Activated T-cell treated with anti-CD3 and anti-CD28 coated beads, Interleukin-2, amount 50 U/mL, for 4 hours (primary cell): ENCODE data around the gene CHST15. TPM values are rescaled to one million over a fixed set of nuclear protein-coding genes. Genes with fewer than 3 reads are reported as not detected.

Experiments used
- ATAC-seq, 2 donors: fragments of 200-7000 bp; cut with Tn5 transposase; one replicate each; pipeline ENCODE4 v1.10.0; 2021
- DNase-seq: peaks from one replicate; pipeline ENCODE4 v3.0.0-alpha.2; 2020
- H3K27me3 Mint-ChIP-seq: one replicate; pipeline ENCODE4 v1.8.0; 2021; ENCODE audit warnings: low read depth, mixed read lengths
- H3K36me3 Mint-ChIP-seq: one replicate; pipeline ENCODE4 v1.8.0; 2022; ENCODE audit warnings: mixed read lengths; ENCODE audit not compliant: insufficient read depth
- H3K4me1 Mint-ChIP-seq: one replicate; pipeline ENCODE4 v1.8.0; 2021; ENCODE audit warnings: low read depth, mixed read lengths
- H3K4me3 Mint-ChIP-seq: one replicate; pipeline ENCODE4 v1.8.0; 2021; ENCODE audit warnings: mild to moderate bottlenecking, moderate library complexity, mixed read lengths
- H3K9me3 Mint-ChIP-seq: one replicate; pipeline ENCODE4 v1.8.0; 2021; ENCODE audit warnings: mixed read lengths
- total RNA-seq, 3 donors: library from RNA; stranded (reverse); gene quantifications; one replicate each; pipeline ENCODE4 v1.2.1, GENCODE V29; 2021

CHST15 gene
- total RNA-seq, 3 donors from 2014 or later, result 0.08 to 0.29 (median 0.11) TPM

GRCh38 chr10:124062390-124062789, 31.0 kb downstream of the CHST15 start:
- no peak overlapping the region for H3K4me3 Mint-ChIP-seq
- no peaks in the 10 kb centered on the region for H3K9me3 Mint-ChIP-seq
- ATAC-seq (no peak), DNase-seq (no peak)
- peaks cover 3% of the 10 kb centered on the region for H3K27me3 Mint-ChIP-seq
- peaks cover 13% of the 10 kb centered on the region for H3K4me1 Mint-ChIP-seq
- no peaks in the 10 kb centered on the region for H3K36me3 Mint-ChIP-seq

- ATAC-seq, result no peak
- no peak for DNase-seq
- H3K4me1 Mint-ChIP-seq, result peaks cover 11% of the 10 kb centered on the region
- H3K36me3 Mint-ChIP-seq, result no peaks in the 10 kb centered on the region
- H3K9me3 Mint-ChIP-seq, result no peaks in the 10 kb centered on the region
- H3K27me3 Mint-ChIP-seq, result peaks cover 3% of the 10 kb centered on the region
- H3K4me3 Mint-ChIP-seq, result no peak overlapping the region
Observed at GRCh38 chr10:124061030-124061429, 32.4 kb downstream of the CHST15 start.

GRCh38 chr10:124060148-124060720, 33.2 kb downstream of the CHST15 start:
- H3K4me3 Mint-ChIP-seq, result no peak overlapping the region
- H3K36me3 Mint-ChIP-seq, result no peaks in the 10 kb centered on the region
- DNase-seq, result no peak
- no peaks in the 10 kb centered on the region for H3K27me3 Mint-ChIP-seq
- no peaks in the 10 kb centered on the region for H3K9me3 Mint-ChIP-seq
- peaks cover 7% of the 10 kb centered on the region for H3K4me1 Mint-ChIP-seq
- ATAC-seq, result no peak

- Mint-ChIP-seq H3K9me3 (no peaks in the 10 kb centered on the region), H3K36me3 (no peaks in the 10 kb centered on the region), H3K4me1 (peaks cover 4% of the 10 kb centered on the region), H3K27me3 (no peaks in the 10 kb centered on the region), H3K4me3 (no peak overlapping the region)
- ATAC-seq, result no peak
- no peak for DNase-seq
Observed at GRCh38 chr10:124059551-124059950, 33.8 kb downstream of the CHST15 start.

GRCh38 chr10:124058346-124059003, 34.9 kb downstream of the CHST15 start:
- DNase-seq, result no peak
- no peaks in the 10 kb centered on the region for H3K27me3 Mint-ChIP-seq
- no peaks in the 10 kb centered on the region for H3K4me1 Mint-ChIP-seq
- H3K9me3 Mint-ChIP-seq, result no peaks in the 10 kb centered on the region
- no peak for ATAC-seq
- no peak overlapping the region for H3K4me3 Mint-ChIP-seq
- no peaks in the 10 kb centered on the region for H3K36me3 Mint-ChIP-seq

GRCh38 chr10:124057601-124058000, 35.8 kb downstream of the CHST15 start:
- Mint-ChIP-seq H3K36me3 (no peaks in the 10 kb centered on the region), H3K9me3 (no peaks in the 10 kb centered on the region), H3K27me3 (no peaks in the 10 kb centered on the region), H3K4me1 (no peaks in the 10 kb centered on the region), H3K4me3 (no peak overlapping the region)
- DNase-seq (no peak), ATAC-seq (no peak)

GRCh38 chr10:124056337-124056980, 36.9 kb downstream of the CHST15 start:
- no peak for ATAC-seq
- no peak overlapping the region for H3K4me3 Mint-ChIP-seq
- no peak for DNase-seq
- no peaks in the 10 kb centered on the region for H3K9me3 Mint-ChIP-seq
- no peaks in the 10 kb centered on the region for H3K4me1 Mint-ChIP-seq
- no peaks in the 10 kb centered on the region for H3K36me3 Mint-ChIP-seq
- H3K27me3 Mint-ChIP-seq, result no peaks in the 10 kb centered on the region

- ATAC-seq (no peak), DNase-seq (no peak)
- Mint-ChIP-seq H3K27me3 (peaks cover 3% of the 10 kb centered on the region), H3K4me3 (no peak overlapping the region), H3K9me3 (no peaks in the 10 kb centered on the region), H3K36me3 (no peaks in the 10 kb centered on the region), H3K4me1 (no peaks in the 10 kb centered on the region)
Observed at GRCh38 chr10:124053971-124054370, 39.4 kb downstream of the CHST15 start.

GRCh38 chr10:124052561-124052960, 40.8 kb downstream of the CHST15 start:
- Mint-ChIP-seq H3K4me1 (no peaks in the 10 kb centered on the region), H3K27me3 (peaks cover 3% of the 10 kb centered on the region), H3K9me3 (no peaks in the 10 kb centered on the region), H3K36me3 (no peaks in the 10 kb centered on the region), H3K4me3 (no peak overlapping the region)
- ATAC-seq (no peak), DNase-seq (no peak)

GRCh38 chr10:124050021-124051015, 43.1 kb downstream of the CHST15 start:
- H3K27me3 Mint-ChIP-seq, result peaks cover 3% of the 10 kb centered on the region
- ATAC-seq (no peak), DNase-seq (no peak)
- H3K36me3 Mint-ChIP-seq, result no peaks in the 10 kb centered on the region
- no peaks in the 10 kb centered on the region for H3K9me3 Mint-ChIP-seq
- no peak overlapping the region for H3K4me3 Mint-ChIP-seq
- H3K4me1 Mint-ChIP-seq, result no peaks in the 10 kb centered on the region

GRCh38 chr10:124049484-124049883, 43.9 kb downstream of the CHST15 start:
- Mint-ChIP-seq H3K27me3 (peaks cover 3% of the 10 kb centered on the region), H3K9me3 (no peaks in the 10 kb centered on the region), H3K36me3 (no peaks in the 10 kb centered on the region), H3K4me1 (no peaks in the 10 kb centered on the region), H3K4me3 (no peak overlapping the region)
- ATAC-seq, result no peak
- DNase-seq, result no peak

GRCh38 chr10:124048371-124049290, 44.8 kb downstream of the CHST15 start:
- Mint-ChIP-seq H3K36me3 (no peaks in the 10 kb centered on the region), H3K4me1 (no peaks in the 10 kb centered on the region)

GRCh38 chr10:124047427-124048152, 45.8 kb downstream of the CHST15 start:
- DNase-seq, result no peak
- no peaks in the 10 kb centered on the region for H3K9me3 Mint-ChIP-seq
- H3K4me3 Mint-ChIP-seq, result no peak overlapping the region
- no peaks in the 10 kb centered on the region for H3K36me3 Mint-ChIP-seq
- ATAC-seq, result no peak
- H3K4me1 Mint-ChIP-seq, result peaks cover 4% of the 10 kb centered on the region
- H3K27me3 Mint-ChIP-seq, result peaks cover 4% of the 10 kb centered on the region

More at GRCh38 chr10:124048371-124049290, 44.8 kb downstream of the CHST15 start:
- Mint-ChIP-seq H3K27me3 (peaks cover 3% of the 10 kb centered on the region), H3K4me3 (no peak overlapping the region), H3K9me3 (no peaks in the 10 kb centered on the region)
- no peak for ATAC-seq
- DNase-seq, result no peak
